Kidney (tissue), 14 donors: ENCODE results near the gene CIPC. TPM values are rescaled to one million over a fixed set of nuclear protein-coding genes. Genes with fewer than 3 reads are reported as not detected.

Experiments
- DNase-seq, 5 donors: peaks; one replicate each; pipeline ENCODE4 v3.0.0-alpha.2; 2013 to 2020
- FAIRE-seq: peaks from 2 replicates; lab custom pipeline; 2012; peaks lifted over from hg19 to GRCh38; lab: Jason Lieb, UNC
- H3K27ac ChIP-seq, 2 donors: one replicate each; pipeline ENCODE4 v1.7.0; 2013; ENCODE audit warnings: low read depth in 2 of 2, low read length in 2 of 2, inconsistent platforms in 1 of 2
- H3K27me3 ChIP-seq: one replicate; pipeline ENCODE4 v1.7.1; 2013; ENCODE audit warnings: low read length, inconsistent platforms; ENCODE audit not compliant: control insufficient read depth, insufficient read depth
- H3K36me3 ChIP-seq, 3 donors: one replicate each; pipeline versions ENCODE4 v1.7.0 to v1.7.1; 2013; ENCODE audit warnings: low read length in 3 of 3, control low read depth in 1 of 3, inconsistent platforms in 1 of 3; ENCODE audit not compliant: insufficient read depth in 3 of 3, control insufficient read depth in 2 of 3
- H3K4me1 ChIP-seq, 3 donors: one replicate each; pipeline versions ENCODE4 v1.7.0 to v1.7.1; 2013; ENCODE audit warnings: low read length in 3 of 3, inconsistent platforms in 1 of 3, low read depth in 1 of 3; ENCODE audit not compliant: control insufficient read depth in 2 of 3, insufficient read depth in 2 of 3
- H3K4me3 ChIP-seq, 3 donors: one replicate each; pipeline versions ENCODE4 v1.7.0 to v1.8.1; 2013; ENCODE audit warnings: low read length in 3 of 3, control low read depth in 1 of 3, inconsistent platforms in 1 of 3
- H3K9ac ChIP-seq, 3 donors: one replicate each; pipeline versions ENCODE4 v1.7.0 to v1.7.1; 2013; ENCODE audit warnings: low read length in 3 of 3, control low read depth in 1 of 3, inconsistent platforms in 1 of 3
- H3K9me3 ChIP-seq, 3 donors: one replicate each; pipeline versions ENCODE4 v1.7.0 to v1.7.1; 2013; ENCODE audit warnings: low read length in 3 of 3, control low read depth in 1 of 3, inconsistent platforms in 1 of 3; ENCODE audit not compliant: control insufficient read depth in 2 of 3, insufficient read depth in 1 of 3
- CTCF ChIP-seq: IDR thresholded peaks from 3 replicates; pipeline ENCODE4 v1.5.1; 2012; ENCODE audit warnings: mild to moderate bottlenecking, moderate library complexity, borderline replicate concordance; ENCODE audit not compliant: insufficient read depth; ENCODE audit errors: extremely low read depth
- intact Hi-C: fragments of 100-400 bp; cut with DNase I; formaldehyde crosslinking; loops from one replicate; pipeline ENCODE4 v1.11.1; 2022
- polyA plus RNA-seq: library from polyadenylated mRNA; stranded (reverse); fragments of 350-450 nt; fragmentation: Illumina TruSeq; extraction: RNeasy Lipid Tissue Mini Kit (QIAGEN cat#74804); gene quantifications from one replicate; pipeline ENCODE4 v1.2.3, GENCODE V29; 2014; ENCODE audit warnings: low read depth, low replicate concordance; ENCODE audit not compliant: insufficient read depth
- total RNA-seq: library from RNA; stranded (reverse); fragmentation: NEBNext Ultra II Directional; extraction: Animal tissue kit (Norgen Biotek cat#: 25700); gene quantifications from one replicate; pipeline ENCODE4 v1.2.1, GENCODE V29; 2021
- donor health status: control.
- donor health status: control.
- donor health status: control.
- donor health status: control.
- donor health status: control.
- donor health status: DM: yes; HTN: yes; CAD: no.
- donor health status: Normal renal cell carcinoma (clear cell type).

The CIPC gene
- total and polyA plus RNA-seq, 2 donors from 2014 or later = 12.8 to 23.5 TPM

- peaks cover 0 to 11% (median 3%) of the 10 kb centered on the region in 3 donors for H3K9me3 ChIP-seq
- H3K27me3 ChIP-seq = no peaks in the 10 kb centered on the region
- H3K4me3 ChIP-seq = no peak overlapping the region
- H3K9ac ChIP-seq = no peak overlapping the region
- H3K4me1 ChIP-seq = peaks cover 0 to 3% (median 0%) of the 10 kb centered on the region in 3 donors
- DNase-seq = no peak
- no peak for FAIRE-seq
- H3K36me3 ChIP-seq = no peaks in the 10 kb centered on the region
- intact Hi-C loops = no loop called here
- no peak overlapping the region for H3K27ac ChIP-seq
- no peak for TF ChIP-seq CTCF
These were observed 6.5 kb upstream of the CIPC start for GRCh38 chr14:77091518-77091917.

- no peaks in the 10 kb centered on the region for H3K36me3 ChIP-seq
- H3K27me3 ChIP-seq = no peaks in the 10 kb centered on the region
- FAIRE-seq (no peak), DNase-seq (peak in 1 of 5 donors; percentile 21)
- no peak for TF ChIP-seq CTCF
- intact Hi-C loops = no loop called here
- peak overlapping the region in 1 of 2 donors; percentile 18 for H3K27ac ChIP-seq
- no peak overlapping the region for H3K4me3 ChIP-seq
- H3K4me1 ChIP-seq = peaks cover 0 to 7% (median 5%) of the 10 kb centered on the region in 3 donors
- peaks cover 0 to 11% (median 3%) of the 10 kb centered on the region in 3 donors for H3K9me3 ChIP-seq
- H3K9ac ChIP-seq = no peak overlapping the region
These were observed 5.4 kb upstream of the CIPC start for GRCh38 chr14:77092676-77093075.

- Histone ChIP-seq H3K9me3 (peaks cover 0 to 11% (median 3%) of the 10 kb centered on the region in 3 donors), H3K36me3 (no peaks in the 10 kb centered on the region), H3K4me1 (peaks cover 3 to 14% (median 12%) of the 10 kb centered on the region in 3 donors), H3K27ac (peak overlapping the region in 1 of 2 donors; percentile 23), H3K27me3 (no peaks in the 10 kb centered on the region), H3K4me3 (no peak overlapping the region), H3K9ac (no peak overlapping the region)
- intact Hi-C loops = no loop called here
- DNase-seq (peak; percentile 76 to 94 (median 82)), FAIRE-seq (peak; percentile 23)
- TF ChIP-seq CTCF = peak; percentile 74
These were observed 3.3 kb upstream of the CIPC start for GRCh38 chr14:77094672-77095284.
